Osteocyte (in vitro differentiated cells): ENCODE data around the gene PRKCE. TPM values are rescaled to one million over a fixed set of nuclear protein-coding genes. Genes with fewer than 3 reads are reported as not detected.

Experiments
- DNase-seq: peaks from one replicate; pipeline ENCODE4 v3.0.0; 2021; ENCODE audit warnings: mixed read lengths; ENCODE audit not compliant: unreplicated experiment; ENCODE audit errors: extremely low spot score
- H3K27ac Mint-ChIP-seq: one replicate; pipeline ENCODE4 v1.8.0; 2021; ENCODE audit warnings: mild to moderate bottlenecking, mixed read lengths; ENCODE audit not compliant: unreplicated experiment
- H3K27me3 Mint-ChIP-seq: one replicate; pipeline ENCODE4 v1.8.0; 2021; ENCODE audit warnings: mixed read lengths; ENCODE audit not compliant: unreplicated experiment
- H3K36me3 Mint-ChIP-seq: one replicate; pipeline ENCODE4 v1.8.0; 2021; ENCODE audit warnings: mixed read lengths; ENCODE audit not compliant: unreplicated experiment
- H3K4me1 Mint-ChIP-seq: one replicate; pipeline ENCODE4 v1.8.0; 2021; ENCODE audit warnings: mixed read lengths; ENCODE audit not compliant: unreplicated experiment
- H3K4me3 Mint-ChIP-seq: one replicate; pipeline ENCODE4 v1.8.0; 2021; ENCODE audit warnings: mild to moderate bottlenecking, moderate library complexity, mixed read lengths; ENCODE audit not compliant: unreplicated experiment
- H3K9me3 Mint-ChIP-seq: one replicate; pipeline ENCODE4 v1.8.0; 2021; ENCODE audit warnings: mixed read lengths; ENCODE audit not compliant: unreplicated experiment
- CTCF ChIP-seq: fragments of 200-600 bp; sonication (generic); IDR thresholded peaks from 2 replicates; pipeline ENCODE4 v1.5.0; 2021; ENCODE audit warnings: antibody characterized with exemption, mild to moderate bottlenecking, moderate library complexity
- total RNA-seq: library from RNA; stranded (reverse); gene quantifications from 2 replicates; pipeline ENCODE4 v1.2.1, GENCODE V29; 2021

Gene PRKCE
- total RNA-seq, 1 donor from 2014 or later = 13.8 TPM

GRCh38 chr2:45982096-45982495 lies 330.6 kb downstream of the PRKCE start:
- no peak for TF ChIP-seq CTCF
- Mint-ChIP-seq H3K4me1 (no peaks in the 10 kb centered on the region), H3K27ac (no peak overlapping the region), H3K36me3 (peaks cover 10% of the 10 kb centered on the region), H3K4me3 (no peak overlapping the region), H3K9me3 (no peaks in the 10 kb centered on the region), H3K27me3 (no peaks in the 10 kb centered on the region)
- DNase-seq = peak; percentile 62

GRCh38 chr2:45983213-45983612 lies 331.7 kb downstream of the PRKCE start:
- DNase-seq = peak; percentile 71
- H3K4me1 Mint-ChIP-seq = no peaks in the 10 kb centered on the region
- no peak for TF ChIP-seq CTCF
- H3K9me3 Mint-ChIP-seq = no peaks in the 10 kb centered on the region
- H3K27me3 Mint-ChIP-seq = no peaks in the 10 kb centered on the region
- H3K36me3 Mint-ChIP-seq = peaks cover 10% of the 10 kb centered on the region
- no peak overlapping the region for H3K4me3 Mint-ChIP-seq
- H3K27ac Mint-ChIP-seq = no peak overlapping the region

- no peak overlapping the region for H3K4me3 Mint-ChIP-seq
- peaks cover 12% of the 10 kb centered on the region for H3K36me3 Mint-ChIP-seq
- TF ChIP-seq CTCF = no peak
- H3K9me3 Mint-ChIP-seq = no peaks in the 10 kb centered on the region
- H3K4me1 Mint-ChIP-seq = no peaks in the 10 kb centered on the region
- no peaks in the 10 kb centered on the region for H3K27me3 Mint-ChIP-seq
- peak; percentile 57 for DNase-seq
- H3K27ac Mint-ChIP-seq = no peak overlapping the region
Measured at GRCh38 chr2:45984366-45984765, 332.9 kb downstream of the PRKCE start.

GRCh38 chr2:45984896-45985473 lies 333.5 kb downstream of the PRKCE start:
- peak; percentile 27 for DNase-seq
- no peaks in the 10 kb centered on the region for H3K9me3 Mint-ChIP-seq
- H3K36me3 Mint-ChIP-seq = peaks cover 12% of the 10 kb centered on the region
- H3K27ac Mint-ChIP-seq = no peak overlapping the region
- no peaks in the 10 kb centered on the region for H3K27me3 Mint-ChIP-seq
- TF ChIP-seq CTCF = no peak
- no peaks in the 10 kb centered on the region for H3K4me1 Mint-ChIP-seq
- no peak overlapping the region for H3K4me3 Mint-ChIP-seq

- Mint-ChIP-seq H3K36me3 (peaks cover 10% of the 10 kb centered on the region), H3K9me3 (no peaks in the 10 kb centered on the region), H3K27me3 (no peaks in the 10 kb centered on the region), H3K4me1 (no peaks in the 10 kb centered on the region), H3K27ac (no peak overlapping the region), H3K4me3 (no peak overlapping the region)
- peak; percentile 63 for DNase-seq
- no peak for TF ChIP-seq CTCF
Measured at GRCh38 chr2:45986509-45986908, 335.0 kb downstream of the PRKCE start.
